Smooth muscle cell (in vitro differentiated cells): ENCODE data around the gene PPP1R14B. TPM values are rescaled to one million over a fixed set of nuclear protein-coding genes. Genes with fewer than 3 reads are reported as not detected.

Experiments used
- DNase-seq: peaks from one replicate; lab custom pipeline; 2025; ENCODE audit not compliant: unreplicated experiment; lab: John Stamatoyannopoulos, UW
- H2AFZ ChIP-seq: fragments of 200-600 bp; sonication (generic); 2 replicates; pipeline ENCODE4 v1.6.0; 2016; ENCODE audit warnings: antibody characterized with exemption, low read depth, mild to moderate bottlenecking
- H3F3A ChIP-seq: fragments of 200-600 bp; sonication (generic); 2 replicates; pipeline ENCODE4 v1.6.0; 2017; ENCODE audit warnings: antibody characterized with exemption, low read depth
- H3K27ac ChIP-seq: fragments of 200-600 bp; sonication (generic); 2 replicates; pipeline ENCODE4 v1.5.1; 2016; ENCODE audit warnings: low read depth, mild to moderate bottlenecking
- H3K27me3 ChIP-seq: fragments of 200-600 bp; sonication (generic); 2 replicates; pipeline ENCODE4 v1.6.1; 2016; ENCODE audit warnings: low read depth, mild to moderate bottlenecking
- H3K36me3 ChIP-seq: fragments of 200-600 bp; sonication (generic); 2 replicates; pipeline ENCODE4 v1.5.1; 2016; ENCODE audit warnings: low read depth
- H3K4me1 ChIP-seq: fragments of 200-600 bp; sonication (generic); 2 replicates; pipeline ENCODE4 v1.5.1; 2016; ENCODE audit warnings: low read depth
- H3K4me2 ChIP-seq: fragments of 200-600 bp; sonication (generic); 2 replicates; pipeline ENCODE4 v1.6.0; 2016; ENCODE audit warnings: mild to moderate bottlenecking
- H3K4me3 ChIP-seq: fragments of 200-600 bp; sonication (generic); 2 replicates; pipeline ENCODE4 v1.5.1; 2016; ENCODE audit warnings: mild to moderate bottlenecking
- H3K79me2 ChIP-seq: fragments of 200-600 bp; sonication (generic); 2 replicates; pipeline ENCODE4 v1.6.0; 2016; ENCODE audit warnings: low read depth, mild to moderate bottlenecking
- H3K9ac ChIP-seq: fragments of 200-600 bp; sonication (generic); 2 replicates; pipeline ENCODE4 v1.6.0; 2016; ENCODE audit warnings: low read depth
- H3K9me3 ChIP-seq: fragments of 200-600 bp; sonication (generic); replicated peaks from 2 replicates; pipeline ENCODE4 v1.5.1; 2016; ENCODE audit warnings: low read depth
- H4K20me1 ChIP-seq: fragments of 200-600 bp; sonication (generic); 2 replicates; pipeline ENCODE4 v1.6.0; 2016; ENCODE audit warnings: low read depth
- WGBS: methylation state at CpG from one replicate; pipeline ENCODE4 v1.1.7; 2016; ENCODE audit warnings: low lambda C conversion rate; 5-methylcytosine and 5-hydroxymethylcytosine counted together
- polyA plus RNA-seq: library from polyadenylated mRNA; unstranded; fragments of >200 nt; fragmentation: Nextera tagmentation; extraction: Ambion mirVana; gene quantifications from 2 replicates; pipeline ENCODE4 v1.2.1, GENCODE V29; 2016
- small RNA-seq: library from RNA; depleted of rRNA; stranded (forward); fragments of <200 nt; gene quantifications from one replicate; pipeline ENCODE3, GENCODE V24; 2014
- total RNA-seq: library from RNA; depleted of rRNA; stranded (reverse); fragments of >200 nt; gene quantifications from 2 replicates; pipeline ENCODE4 v1.2.3, GENCODE V29; 2014
- TF ChIP-seq, protein P1 (sequence below): fragments of 200-600 bp; sonication (generic); IDR thresholded peaks from 2 replicates; pipeline ENCODE4 v1.5.1; 2017; ENCODE audit warnings: borderline replicate concordance, mild to moderate bottlenecking, antibody characterized with exemption; ENCODE audit not compliant: insufficient read depth, poor library complexity, severe bottlenecking

PPP1R14B gene
- total and polyA plus RNA-seq, 2 experiments from 2014 or later, result 242 to 530 TPM

DNA sequence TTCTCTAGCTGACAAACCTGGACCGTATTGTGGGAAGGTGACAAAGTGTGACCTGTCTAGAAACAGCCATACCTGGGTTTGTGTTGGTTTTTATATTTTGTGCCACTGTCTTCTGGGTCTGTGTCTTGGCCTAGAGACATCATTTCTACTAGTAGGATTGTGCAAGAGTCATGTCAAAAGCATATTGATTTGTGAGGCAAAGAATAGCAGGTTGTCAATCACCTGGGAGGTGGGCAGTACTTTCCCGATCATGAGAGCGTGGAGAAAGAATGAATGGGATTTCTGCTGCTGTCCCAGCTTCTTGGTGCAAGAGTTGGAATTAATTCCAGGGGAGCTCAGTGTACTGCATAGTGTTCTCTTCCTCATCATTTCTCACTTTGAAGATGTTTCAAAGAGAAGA is 45.2 kb downstream of the PPP1R14B start:
- H3K36me3 ChIP-seq, result peaks cover 25% of the 10 kb centered on the region
- 95% methylated on average over 3 of the region's 3 CpGs for WGBS

DNA sequence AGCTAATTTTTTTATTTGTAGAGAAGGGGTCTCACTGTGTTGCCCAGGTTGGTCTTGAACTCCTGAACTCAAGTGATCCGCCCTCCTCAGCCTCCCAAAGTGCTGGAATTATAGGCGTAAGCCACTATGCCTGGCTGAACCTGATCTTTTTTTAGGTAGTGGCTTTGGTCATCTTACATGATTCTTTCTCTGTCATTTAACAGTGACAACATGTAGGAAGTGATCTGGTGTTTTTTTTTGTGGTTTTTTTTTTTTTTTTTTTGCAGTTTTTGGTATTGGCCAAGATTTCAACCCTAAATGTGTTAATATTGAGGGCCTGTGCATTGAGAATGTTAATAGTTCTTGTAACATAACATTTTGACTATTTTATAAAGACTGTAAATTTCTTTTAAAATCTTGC is 48.2 kb downstream of the PPP1R14B start:
- Histone ChIP-seq H4K20me1 (peaks cover 33% of the 10 kb centered on the region), H3K9me3 (no peaks in the 10 kb centered on the region), H3K4me3 (no peak overlapping the region), H2AFZ (no peak overlapping the region), H3K4me2 (no peak overlapping the region), H3K4me1 (no peaks in the 10 kb centered on the region), H3K27me3 (no peaks in the 10 kb centered on the region), H3K9ac (no peak overlapping the region), H3K36me3 (peaks cover 38% of the 10 kb centered on the region), H3K27ac (no peak overlapping the region), H3F3A (no peaks in the 10 kb centered on the region), H3K79me2 (peaks cover 5% of the 10 kb centered on the region)
- no peak for DNase-seq
- WGBS, result 95% methylated on average over 2 of the region's 2 CpGs
- TF ChIP-seq, protein P1, sequence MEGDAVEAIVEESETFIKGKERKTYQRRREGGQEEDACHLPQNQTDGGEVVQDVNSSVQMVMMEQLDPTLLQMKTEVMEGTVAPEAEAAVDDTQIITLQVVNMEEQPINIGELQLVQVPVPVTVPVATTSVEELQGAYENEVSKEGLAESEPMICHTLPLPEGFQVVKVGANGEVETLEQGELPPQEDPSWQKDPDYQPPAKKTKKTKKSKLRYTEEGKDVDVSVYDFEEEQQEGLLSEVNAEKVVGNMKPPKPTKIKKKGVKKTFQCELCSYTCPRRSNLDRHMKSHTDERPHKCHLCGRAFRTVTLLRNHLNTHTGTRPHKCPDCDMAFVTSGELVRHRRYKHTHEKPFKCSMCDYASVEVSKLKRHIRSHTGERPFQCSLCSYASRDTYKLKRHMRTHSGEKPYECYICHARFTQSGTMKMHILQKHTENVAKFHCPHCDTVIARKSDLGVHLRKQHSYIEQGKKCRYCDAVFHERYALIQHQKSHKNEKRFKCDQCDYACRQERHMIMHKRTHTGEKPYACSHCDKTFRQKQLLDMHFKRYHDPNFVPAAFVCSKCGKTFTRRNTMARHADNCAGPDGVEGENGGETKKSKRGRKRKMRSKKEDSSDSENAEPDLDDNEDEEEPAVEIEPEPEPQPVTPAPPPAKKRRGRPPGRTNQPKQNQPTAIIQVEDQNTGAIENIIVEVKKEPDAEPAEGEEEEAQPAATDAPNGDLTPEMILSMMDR, result no peak

More for the DNA sequence above, 45.2 kb downstream of the PPP1R14B start:
- Histone ChIP-seq H4K20me1 (peaks cover 17% of the 10 kb centered on the region), H3K4me2 (no peak overlapping the region), H3K4me3 (no peak overlapping the region), H3K4me1 (no peaks in the 10 kb centered on the region), H3K9me3 (no peaks in the 10 kb centered on the region), H3K27me3 (no peaks in the 10 kb centered on the region), H3K9ac (no peak overlapping the region), H3K79me2 (no peaks in the 10 kb centered on the region), H3K27ac (no peak overlapping the region), H2AFZ (no peak overlapping the region), H3F3A (no peaks in the 10 kb centered on the region)
- TF ChIP-seq, protein P1, result no peak
- no peak for DNase-seq

DNA sequence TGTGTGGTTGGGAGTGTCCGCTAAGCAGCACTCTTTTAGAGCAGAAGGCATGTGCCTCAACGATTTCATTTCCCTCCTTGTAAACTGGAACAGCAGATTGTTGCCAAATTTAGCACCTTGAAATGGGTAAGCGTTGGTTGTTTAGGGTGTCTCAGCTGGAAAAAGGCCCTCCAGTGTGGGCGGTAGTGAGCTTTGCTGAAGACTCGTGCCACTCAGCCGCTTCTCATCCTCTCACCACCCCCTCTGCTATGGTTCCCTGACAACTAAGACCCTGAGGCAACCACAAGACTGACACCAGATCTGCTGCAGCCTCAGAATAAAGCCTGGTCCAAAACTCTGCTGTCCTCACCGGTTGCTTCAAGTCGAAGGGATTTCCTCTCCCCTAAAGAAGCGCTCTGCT is 50.1 kb downstream of the PPP1R14B start:
- Histone ChIP-seq H3K36me3 (peaks cover 34% of the 10 kb centered on the region), H4K20me1 (peaks cover 47% of the 10 kb centered on the region), H3F3A (no peaks in the 10 kb centered on the region)

More for the DNA sequence above, 50.1 kb downstream of the PPP1R14B start:
- TF ChIP-seq, protein P1, result no peak
- Histone ChIP-seq H3K4me2 (no peak overlapping the region), H3K4me1 (no peaks in the 10 kb centered on the region), H3K27ac (no peak overlapping the region), H3K9ac (no peak overlapping the region), H3K4me3 (no peak overlapping the region), H3K27me3 (no peaks in the 10 kb centered on the region), H3K79me2 (peaks cover 12% of the 10 kb centered on the region), H2AFZ (no peak overlapping the region), H3K9me3 (no peaks in the 10 kb centered on the region)
- no peak for DNase-seq
- WGBS, result 59% methylated on average over 9 of the region's 9 CpGs

Small RNAs within 50 kb of the gene (small RNA-seq; reads per million reads assigned to genes)
- gene RF00019, result not detected

Other genes with a start within 250 kb of the PPP1R14B start
- gene FLRT1, start 211.0 kb downstream of the PPP1R14B start, total RNA-seq, result 0.76 TPM in 1 of 2 replicates, not detected in the other
- 0.26 and 0.32 TPM in 2 replicates for gene FLRT1, start 211.0 kb downstream of the PPP1R14B start, polyA plus RNA-seq
- 9.2 and 57.9 TPM in 2 replicates for gene MACROD1, start 80.8 kb downstream of the PPP1R14B start, total RNA-seq
- gene MACROD1, start 80.8 kb downstream of the PPP1R14B start, polyA plus RNA-seq, result 32.6 and 35.2 TPM in 2 replicates
- gene STIP1, start 60.8 kb downstream of the PPP1R14B start, total RNA-seq, result 103 and 114 TPM in 2 replicates
- 117 and 129 TPM in 2 replicates for gene STIP1, start 60.8 kb downstream of the PPP1R14B start, polyA plus RNA-seq
- 0.18 and 1.2 TPM in 2 replicates for gene FERMT3, start 40.2 kb downstream of the PPP1R14B start, total RNA-seq
- 2.4 and 3.7 TPM in 2 replicates for gene FERMT3, start 40.2 kb downstream of the PPP1R14B start, polyA plus RNA-seq
- 52.6 and 66.1 TPM in 2 replicates for gene TRPT1, start 20.8 kb downstream of the PPP1R14B start, total RNA-seq
- gene TRPT1, start 20.8 kb downstream of the PPP1R14B start, polyA plus RNA-seq, result 65.6 and 78.5 TPM in 2 replicates
- gene NUDT22, start 20.7 kb downstream of the PPP1R14B start, total RNA-seq, result 50.6 and 51.5 TPM in 2 replicates
- gene NUDT22, start 20.7 kb downstream of the PPP1R14B start, polyA plus RNA-seq, result 76.8 and 82.1 TPM in 2 replicates
- 14.5 and 14.7 TPM in 2 replicates for gene DNAJC4, start 16.4 kb downstream of the PPP1R14B start, total RNA-seq
- gene DNAJC4, start 16.4 kb downstream of the PPP1R14B start, polyA plus RNA-seq, result 76.7 and 78.5 TPM in 2 replicates
- 20.0 and 27.9 TPM in 2 replicates for gene VEGFB, start 12.4 kb downstream of the PPP1R14B start, total RNA-seq
- 94.4 and 96.5 TPM in 2 replicates for gene VEGFB, start 12.4 kb downstream of the PPP1R14B start, polyA plus RNA-seq
- gene FKBP2, start 5.8 kb downstream of the PPP1R14B start, total RNA-seq, result 31.0 and 51.3 TPM in 2 replicates
- 231 and 246 TPM in 2 replicates for gene FKBP2, start 5.8 kb downstream of the PPP1R14B start, polyA plus RNA-seq
- 15.0 and 17.1 TPM in 2 replicates for gene PLCB3, start 4.6 kb upstream of the PPP1R14B start, total RNA-seq
- gene PLCB3, start 4.6 kb upstream of the PPP1R14B start, polyA plus RNA-seq, result 14.8 and 15.6 TPM in 2 replicates
- 48.7 and 65.8 TPM in 2 replicates for gene BAD, start 37.7 kb upstream of the PPP1R14B start, total RNA-seq
- gene BAD, start 37.7 kb upstream of the PPP1R14B start, polyA plus RNA-seq, result 117 and 126 TPM in 2 replicates
- 17.3 and 19.6 TPM in 2 replicates for gene GPR137, start 38.9 kb upstream of the PPP1R14B start, total RNA-seq
- gene GPR137, start 38.9 kb upstream of the PPP1R14B start, polyA plus RNA-seq, result 63.6 and 69.0 TPM in 2 replicates
- not detected in 2 replicates for gene KCNK4, start 44.4 kb upstream of the PPP1R14B start, total RNA-seq
- not detected in 2 replicates for gene KCNK4, start 44.4 kb upstream of the PPP1R14B start, polyA plus RNA-seq
- gene CATSPERZ, start 53.4 kb upstream of the PPP1R14B start, total RNA-seq, result not detected in 2 replicates
- gene CATSPERZ, start 53.4 kb upstream of the PPP1R14B start, polyA plus RNA-seq, result not detected in 2 replicates
- gene ESRRA, start 58.6 kb upstream of the PPP1R14B start, total RNA-seq, result 7.7 and 8.0 TPM in 2 replicates
- 16.7 and 29.4 TPM in 2 replicates for gene ESRRA, start 58.6 kb upstream of the PPP1R14B start, polyA plus RNA-seq
- gene TRMT112, start 70.6 kb upstream of the PPP1R14B start, total RNA-seq, result 218 and 285 TPM in 2 replicates
- 327 and 353 TPM in 2 replicates for gene TRMT112, start 70.6 kb upstream of the PPP1R14B start, polyA plus RNA-seq
- gene PRDX5, start 71.2 kb upstream of the PPP1R14B start, total RNA-seq, result 169 and 209 TPM in 2 replicates
- 461 and 474 TPM in 2 replicates for gene PRDX5, start 71.2 kb upstream of the PPP1R14B start, polyA plus RNA-seq
- 0.22 and 2.2 TPM in 2 replicates for gene CCDC88B, start 93.3 kb upstream of the PPP1R14B start, total RNA-seq
- gene CCDC88B, start 93.3 kb upstream of the PPP1R14B start, polyA plus RNA-seq, result 2.2 and 3.4 TPM in 2 replicates
- 19.5 and 21.8 TPM in 2 replicates for gene RPS6KA4, start 112.2 kb upstream of the PPP1R14B start, total RNA-seq
- 40.0 and 42.9 TPM in 2 replicates for gene RPS6KA4, start 112.2 kb upstream of the PPP1R14B start, polyA plus RNA-seq